Effector memory CD4-positive, alpha-beta T cell (primary cell): ENCODE data around the gene NACC2.

Experiments used
- DNase-seq, 3 donors: peaks; one replicate each; pipeline ENCODE4 v3.0.0-alpha.2; 2020
- H3K27ac ChIP-seq: 2 replicates; pipeline ENCODE4 v1.7.0; 2013; ENCODE audit warnings: mild to moderate bottlenecking, low read length, moderate library complexity; ENCODE audit not compliant: insufficient read depth, poor library complexity, severe bottlenecking
- H3K27me3 ChIP-seq: replicated peaks from 2 replicates; pipeline ENCODE4 v1.7.0; 2013; ENCODE audit warnings: mild to moderate bottlenecking, low read length; ENCODE audit not compliant: insufficient read depth, control insufficient read depth, poor library complexity, severe bottlenecking
- H3K36me3 ChIP-seq: 2 replicates; pipeline ENCODE4 v1.7.0; 2013; ENCODE audit warnings: mild to moderate bottlenecking, low read length, moderate library complexity; ENCODE audit not compliant: control insufficient read depth, insufficient read depth
- H3K4me1 ChIP-seq: 2 replicates; pipeline ENCODE4 v1.7.0; 2013; ENCODE audit warnings: low read length, mild to moderate bottlenecking; ENCODE audit not compliant: control insufficient read depth, insufficient read depth, poor library complexity, severe bottlenecking
- H3K4me3 ChIP-seq: 2 replicates; pipeline ENCODE4 v1.7.0; 2013; ENCODE audit warnings: low read length, low read depth, mild to moderate bottlenecking; ENCODE audit not compliant: insufficient read depth, poor library complexity, severe bottlenecking
- H3K9me3 ChIP-seq: 2 replicates; pipeline ENCODE4 v1.7.0; 2013; ENCODE audit warnings: mild to moderate bottlenecking, low read length, moderate library complexity; ENCODE audit not compliant: control insufficient read depth

The NACC2 gene

DNA sequence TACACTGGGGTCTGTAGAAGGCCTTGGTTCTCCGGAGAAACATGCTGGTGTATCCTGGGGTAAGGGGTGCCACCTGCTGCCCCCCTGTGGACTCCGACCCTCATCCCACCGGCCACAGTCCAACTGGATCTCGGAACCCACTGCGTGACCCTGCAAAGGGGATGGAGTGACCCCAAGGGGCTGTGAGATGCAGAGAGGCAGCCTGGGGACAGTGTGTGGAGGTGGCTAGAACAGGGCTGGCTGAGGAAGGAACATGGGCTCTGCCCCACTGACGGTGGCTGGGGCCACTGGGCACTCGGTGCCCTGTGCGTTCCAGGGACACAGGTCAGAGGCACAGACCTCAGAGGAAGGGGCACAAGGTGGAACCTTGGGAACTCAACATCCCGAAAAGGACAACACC is 2.3 kb downstream of the NACC2 start:
- H3K4me1 ChIP-seq, result peaks cover 20% of the 10 kb centered on the region
- no peak for DNase-seq
- H3K27me3 ChIP-seq, result no peaks in the 10 kb centered on the region
- H3K9me3 ChIP-seq, result no peaks in the 10 kb centered on the region
- no peaks in the 10 kb centered on the region for H3K36me3 ChIP-seq
- H3K27ac ChIP-seq, result no peak overlapping the region
- H3K4me3 ChIP-seq, result no peak overlapping the region

DNA sequence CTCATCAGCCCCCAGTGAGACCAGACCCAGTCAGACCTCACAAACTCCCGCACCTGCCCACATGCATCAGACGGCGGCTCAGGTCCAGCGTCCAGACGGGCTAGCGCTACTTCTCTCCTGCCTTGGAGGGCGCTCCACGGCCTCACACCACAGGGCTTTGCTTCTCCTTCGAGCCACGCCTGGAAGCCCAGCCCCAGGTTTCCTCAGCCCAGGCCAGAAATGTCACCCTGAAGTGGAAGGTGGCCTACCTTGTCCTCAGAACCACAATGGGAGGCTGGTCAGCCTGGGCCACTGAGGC is 2.8 kb downstream of the NACC2 start:
- Histone ChIP-seq H3K9me3 (no peaks in the 10 kb centered on the region), H3K4me3 (no peak overlapping the region), H3K27ac (no peak overlapping the region), H3K36me3 (no peaks in the 10 kb centered on the region), H3K27me3 (no peaks in the 10 kb centered on the region), H3K4me1 (peaks cover 20% of the 10 kb centered on the region)
- DNase-seq, result no peak

DNA sequence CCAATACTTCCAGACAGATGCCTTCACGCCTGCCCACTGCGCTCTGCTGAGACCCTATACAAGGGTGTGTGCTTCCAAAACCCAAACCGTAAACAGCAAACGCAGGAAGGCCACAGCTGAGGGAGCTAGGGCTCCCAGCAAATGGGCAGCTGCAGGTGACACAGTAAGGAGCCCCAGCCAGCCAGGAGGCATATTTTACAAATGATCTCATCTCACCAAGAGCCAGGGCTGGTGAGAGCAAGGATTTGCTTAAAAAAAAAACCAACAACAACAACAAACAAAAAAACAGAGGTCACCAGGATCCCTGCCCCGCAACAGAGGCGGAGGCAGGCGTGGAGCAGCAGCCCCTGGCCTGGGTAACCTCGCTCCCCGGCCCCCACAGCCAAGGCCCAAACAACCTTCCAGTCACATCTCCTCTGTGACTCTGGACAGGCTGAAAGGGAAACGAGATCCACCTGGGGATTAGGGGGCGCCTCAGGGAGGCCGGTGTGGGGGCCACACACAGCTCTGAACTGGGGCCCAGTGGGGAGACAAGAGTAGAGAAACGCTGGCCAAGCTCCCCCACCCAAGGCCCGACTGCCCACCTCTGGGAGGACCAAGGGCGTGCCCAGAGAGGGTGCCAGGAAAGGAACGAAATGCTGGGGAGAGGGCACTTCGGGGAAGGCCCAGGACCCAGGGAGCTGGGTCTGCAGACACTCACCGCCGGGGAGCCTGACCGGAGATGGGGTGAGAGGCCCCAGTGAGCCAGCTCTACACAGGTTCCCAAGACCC is 3.3 kb downstream of the NACC2 start:
- DNase-seq, result no peak
- no peaks in the 10 kb centered on the region for H3K27me3 ChIP-seq
- H3K4me3 ChIP-seq, result no peak overlapping the region
- H3K36me3 ChIP-seq, result no peaks in the 10 kb centered on the region
- H3K9me3 ChIP-seq, result no peaks in the 10 kb centered on the region
- H3K4me1 ChIP-seq, result peaks cover 20% of the 10 kb centered on the region
- H3K27ac ChIP-seq, result no peak overlapping the region

DNA sequence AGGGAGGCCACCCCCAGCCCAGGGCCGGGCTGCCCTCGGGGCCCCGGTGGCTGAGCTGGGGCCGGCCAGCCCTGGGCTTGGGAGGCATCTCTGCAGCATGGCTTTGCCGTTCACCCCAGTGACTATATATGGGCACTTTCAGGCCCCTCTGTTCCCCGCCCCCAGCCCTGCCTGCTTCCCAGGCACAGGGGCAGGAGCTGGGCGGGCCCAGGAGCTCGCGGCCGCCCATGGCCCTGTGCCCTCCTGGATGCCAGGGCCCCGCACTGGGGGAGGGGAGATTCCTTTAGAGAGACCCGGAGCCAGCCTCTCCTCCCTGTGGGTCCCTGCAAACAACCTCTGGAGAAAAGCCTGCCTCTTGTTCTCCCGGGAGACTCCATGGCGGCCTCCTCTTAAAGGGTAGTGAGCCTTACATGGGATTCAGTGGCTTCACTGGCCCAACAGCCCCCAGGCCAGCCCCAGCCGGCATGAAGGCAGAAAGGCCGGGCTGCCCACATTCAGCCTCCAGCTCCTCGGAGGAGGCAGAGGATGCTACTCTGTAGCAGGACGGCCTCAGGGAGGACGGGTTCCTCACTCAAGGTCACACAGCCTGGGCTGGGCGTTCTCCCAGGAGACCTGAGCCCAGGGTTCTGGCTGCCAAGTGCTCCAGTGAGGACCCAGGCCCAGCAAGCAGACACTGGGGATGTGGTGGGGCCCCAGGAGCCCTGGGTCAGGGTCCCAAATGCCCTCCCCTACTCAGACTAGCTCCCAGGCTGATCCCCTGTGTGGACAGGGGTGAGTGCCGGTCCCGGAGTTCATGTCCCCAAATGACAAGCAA is 4.1 kb downstream of the NACC2 start:
- peaks cover 17% of the 10 kb centered on the region for H3K4me1 ChIP-seq
- H3K36me3 ChIP-seq, result no peaks in the 10 kb centered on the region
- H3K27ac ChIP-seq, result no peak overlapping the region
- no peak overlapping the region for H3K4me3 ChIP-seq
- no peaks in the 10 kb centered on the region for H3K9me3 ChIP-seq
- no peaks in the 10 kb centered on the region for H3K27me3 ChIP-seq
- no peak for DNase-seq

DNA sequence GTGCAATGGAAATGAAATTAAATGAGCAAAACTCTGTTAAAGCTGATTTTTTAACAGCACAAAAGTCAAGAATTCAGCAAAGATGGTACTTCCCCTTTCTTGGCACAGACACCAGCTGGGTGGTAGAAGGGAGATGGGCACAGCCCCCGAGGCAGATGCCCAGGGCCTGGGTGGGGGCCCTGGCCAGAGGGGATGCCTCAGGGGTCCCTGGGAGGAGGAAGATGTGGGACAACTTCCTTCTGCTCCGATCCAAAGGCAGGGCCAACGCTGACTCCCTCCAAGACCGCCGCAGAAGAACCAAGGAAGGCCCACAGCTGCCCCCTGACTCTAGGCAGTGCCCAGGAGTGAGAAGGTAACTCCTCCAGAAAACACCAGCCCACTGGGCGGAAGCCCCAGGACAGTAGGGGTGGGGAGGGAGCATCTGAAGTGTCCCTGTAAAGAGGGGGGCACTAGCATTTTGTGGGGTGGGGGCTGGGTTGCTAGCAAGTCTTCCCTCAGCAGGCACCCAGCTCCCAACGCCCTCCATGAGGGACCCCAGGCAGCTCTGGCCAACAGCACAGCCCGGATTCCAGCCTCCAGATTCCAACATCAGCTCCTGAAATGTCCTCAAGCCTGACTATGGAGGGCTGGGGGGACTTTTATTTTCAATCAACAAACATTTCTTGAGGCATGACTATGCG is 4.9 kb downstream of the NACC2 start:
- Histone ChIP-seq H3K4me3 (no peak overlapping the region), H3K4me1 (peaks cover 16% of the 10 kb centered on the region), H3K36me3 (no peaks in the 10 kb centered on the region), H3K27me3 (no peaks in the 10 kb centered on the region), H3K9me3 (no peaks in the 10 kb centered on the region), H3K27ac (no peak overlapping the region)
- no peak for DNase-seq

DNA sequence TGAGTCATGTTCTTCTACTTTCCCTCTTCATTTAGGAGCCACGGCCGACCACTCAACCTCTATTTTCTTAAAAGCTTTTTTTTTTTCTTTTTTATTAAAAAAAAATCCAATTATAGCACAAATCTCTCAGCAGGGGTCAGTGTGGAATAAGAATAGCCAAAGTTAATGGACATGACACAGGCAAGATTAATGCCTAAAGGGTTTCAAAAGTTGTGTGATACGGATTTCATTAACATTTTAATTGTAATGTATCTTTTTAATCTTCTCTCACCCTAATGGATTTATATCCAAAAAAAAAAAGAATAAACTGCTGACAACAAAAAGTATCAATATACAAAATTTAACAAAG is 5.4 kb downstream of the NACC2 start:
- DNase-seq, result no peak
- H3K36me3 ChIP-seq, result no peaks in the 10 kb centered on the region
- no peaks in the 10 kb centered on the region for H3K27me3 ChIP-seq
- H3K4me3 ChIP-seq, result no peak overlapping the region
- H3K9me3 ChIP-seq, result no peaks in the 10 kb centered on the region
- H3K4me1 ChIP-seq, result peaks cover 16% of the 10 kb centered on the region
- H3K27ac ChIP-seq, result no peak overlapping the region

DNA sequence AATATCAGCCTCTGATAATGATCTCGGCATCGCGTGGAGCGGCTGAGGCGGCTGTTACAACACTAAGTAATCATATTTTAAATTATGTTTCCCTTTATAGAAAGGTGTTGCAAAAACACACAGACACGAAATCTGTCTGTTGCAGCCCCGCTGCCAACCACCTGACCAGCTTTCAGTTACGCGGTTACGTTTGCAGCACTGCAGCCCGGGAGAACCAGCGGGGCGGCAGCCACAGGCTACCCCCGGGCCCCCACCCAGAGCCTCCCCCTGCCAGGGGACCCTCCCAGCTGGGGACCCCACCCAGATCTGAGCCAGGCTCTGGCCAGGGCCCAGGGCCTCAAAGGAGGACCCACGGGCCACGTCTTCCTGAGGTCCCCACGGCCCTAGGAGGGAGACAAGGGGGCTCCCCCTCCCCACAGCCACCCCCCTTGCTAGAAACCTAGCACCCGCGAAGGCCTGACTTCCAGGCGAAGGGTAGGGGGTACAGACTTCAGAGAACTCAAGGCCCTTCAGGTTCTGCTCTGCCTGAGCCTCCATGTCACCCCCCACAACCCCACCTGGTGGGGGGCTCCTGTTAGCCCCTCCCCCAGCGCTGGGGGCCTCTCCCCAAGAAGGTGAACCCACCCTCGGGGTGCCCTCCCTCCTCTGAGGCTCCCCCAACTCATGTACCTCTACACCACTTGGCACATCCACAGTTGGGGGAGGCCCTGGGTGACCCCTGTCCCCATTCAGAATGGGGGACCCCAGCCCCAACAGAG is 6.0 kb downstream of the NACC2 start:
- Histone ChIP-seq H3K36me3 (no peaks in the 10 kb centered on the region), H3K27ac (no peak overlapping the region), H3K27me3 (no peaks in the 10 kb centered on the region), H3K4me1 (peaks cover 16% of the 10 kb centered on the region), H3K4me3 (no peak overlapping the region), H3K9me3 (no peaks in the 10 kb centered on the region)
- DNase-seq, result no peak

DNA sequence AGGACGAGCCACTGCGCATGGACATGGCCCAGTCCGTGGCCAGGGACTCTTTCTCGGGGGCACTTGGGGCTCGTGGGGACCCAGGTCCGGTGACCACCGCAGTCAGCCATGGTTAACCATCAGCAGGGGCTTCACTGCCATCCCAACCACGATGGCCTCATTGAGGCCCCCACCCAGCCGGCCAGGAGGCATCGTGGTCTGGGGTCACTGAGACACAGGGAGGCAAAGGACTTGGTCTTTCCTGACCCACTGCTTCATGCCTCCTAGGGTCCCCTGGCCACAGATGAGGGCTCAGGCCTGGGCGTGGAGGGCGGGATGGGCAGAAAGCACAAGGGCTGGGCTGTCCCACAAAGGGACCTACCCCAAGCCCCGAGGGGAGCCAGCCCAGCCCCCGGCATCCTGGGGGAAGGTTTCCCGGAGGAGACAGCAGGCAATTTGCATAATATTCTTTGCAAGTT is 6.6 kb downstream of the NACC2 start:
- H3K27ac ChIP-seq, result no peak overlapping the region
- no peak overlapping the region for H3K4me3 ChIP-seq
- no peaks in the 10 kb centered on the region for H3K9me3 ChIP-seq
- peaks cover 11% of the 10 kb centered on the region for H3K4me1 ChIP-seq
- DNase-seq, result no peak
- no peaks in the 10 kb centered on the region for H3K27me3 ChIP-seq
- H3K36me3 ChIP-seq, result no peaks in the 10 kb centered on the region

DNA sequence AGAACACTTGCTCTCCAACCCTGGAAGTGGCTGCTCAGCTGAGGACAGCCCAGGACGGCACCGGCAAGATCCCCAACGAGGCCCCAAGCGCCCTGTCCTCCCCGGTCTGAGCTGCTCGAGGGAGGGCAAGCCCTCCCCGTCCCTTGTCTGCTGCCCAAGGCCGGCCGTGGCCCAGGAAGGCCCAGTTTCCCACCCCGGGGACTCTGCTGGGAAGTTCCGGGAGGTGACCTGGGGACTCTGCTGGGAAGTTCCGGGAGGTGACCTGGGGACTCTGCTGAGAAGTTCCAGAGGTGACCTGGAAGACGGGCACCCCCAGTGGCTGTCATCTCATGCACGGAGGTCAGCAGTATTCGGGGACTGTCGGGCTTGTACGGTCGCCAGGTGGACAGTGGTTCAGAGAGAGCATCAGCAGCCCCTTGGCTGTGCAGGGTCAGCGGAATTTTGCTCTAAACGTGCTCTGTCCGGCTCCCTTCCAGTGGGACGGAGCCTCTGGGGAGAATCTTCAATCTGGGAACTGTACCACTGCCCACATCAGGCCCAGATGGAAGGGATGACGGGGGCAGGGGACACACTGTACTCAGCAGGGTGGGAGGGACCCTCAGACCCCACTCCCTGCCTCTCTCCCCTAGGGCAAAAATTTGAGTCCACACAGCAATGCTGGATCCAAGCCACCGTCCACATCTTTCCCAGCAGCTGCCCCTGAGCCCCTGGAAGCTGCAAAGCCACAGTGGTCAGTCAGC is 7.2 kb downstream of the NACC2 start:
- Histone ChIP-seq H3K36me3 (no peaks in the 10 kb centered on the region), H3K9me3 (no peaks in the 10 kb centered on the region), H3K27me3 (no peaks in the 10 kb centered on the region), H3K27ac (no peak overlapping the region), H3K4me3 (no peak overlapping the region), H3K4me1 (peaks cover 8% of the 10 kb centered on the region)
- DNase-seq, result no peak
